ENCODE results near the gene TIMM44. TPM values are rescaled to one million over a fixed set of nuclear protein-coding genes. Genes with fewer than 3 reads are reported as not detected.

Gene TIMM44
- total and polyA plus RNA-seq, 2 of the 8 experiments (the other 6 are each of a cell fraction or from before 2014, with no cell fraction given): 131 to 150 TPM

GRCh38 chr19:7985481-7985911, 42.0 kb upstream of the TIMM44 start (continued):
- no peak for TF ChIP-seq CBX8 (IDR thresholded peaks at IDR 0.05; ENCODE audit: borderline replicate concordance, low read depth, low read length)
